HepG2 (cell line): ENCODE measurements around the gene CMTM4. TPM values are rescaled to one million over a fixed set of nuclear protein-coding genes. Genes with fewer than 3 reads are reported as not detected.

ENCODE experiments used
- ARID2 ChIP-seq: sonication (generic); formaldehyde crosslinking; IDR thresholded peaks from 2 replicates; pipeline ENCODE4 v1.8.1; 2022; ENCODE audit warnings: mild to moderate bottlenecking, missing genetic modification reagents, borderline replicate concordance
- DNMT1 ChIP-seq: sonication (generic); formaldehyde crosslinking; IDR thresholded peaks from 2 replicates; pipeline ENCODE4 v1.5.1; 2020; ENCODE audit warnings: mild to moderate bottlenecking, missing genetic modification reagents
- ETV5 ChIP-seq: IDR thresholded peaks from 2 replicates; pipeline ENCODE4 v1.6.1; 2018; ENCODE audit warnings: missing biosample characterization, missing genetic modification reagents, inconsistent platforms, borderline replicate concordance
- HOMEZ ChIP-seq: IDR thresholded peaks from 2 replicates; pipeline ENCODE4 v1.6.1; 2016; ENCODE audit warnings: low read depth
- JUN ChIP-seq: sonication (generic); formaldehyde crosslinking; IDR thresholded peaks from 2 replicates; pipeline ENCODE4 v1.4.0; 2020; ENCODE audit warnings: mild to moderate bottlenecking, missing genetic modification reagents
- KDM1A ChIP-seq: IDR thresholded peaks from 2 replicates; pipeline ENCODE4 v1.6.1; 2016; ENCODE audit warnings: missing compliant biosample characterization
- KDM2A ChIP-seq: sonication (generic); formaldehyde crosslinking; IDR thresholded peaks from 2 replicates; pipeline ENCODE4 v1.4.0; 2020; ENCODE audit warnings: low read depth, missing genetic modification reagents, borderline replicate concordance
- KMT2A ChIP-seq: sonication (generic); formaldehyde crosslinking; IDR thresholded peaks from 2 replicates; pipeline ENCODE4 v1.4.0; 2020; ENCODE audit warnings: missing genetic modification reagents
- RARA ChIP-seq: IDR thresholded peaks from 2 replicates; pipeline ENCODE4 v1.6.1; 2016; ENCODE audit warnings: missing genetic modification reagents, missing compliant biosample characterization
- RFXANK ChIP-seq: IDR thresholded peaks from 2 replicates; pipeline ENCODE4 v1.6.1; 2016
- SIX4 ChIP-seq: sonication (generic); formaldehyde crosslinking; IDR thresholded peaks from 2 replicates; pipeline ENCODE4 v1.4.0; 2020; ENCODE audit warnings: missing genetic modification reagents
- SMAD3 ChIP-seq: sonication (generic); formaldehyde crosslinking; IDR thresholded peaks from 2 replicates; pipeline ENCODE4 v1.4.0; 2020; ENCODE audit warnings: missing genetic modification reagents
- SRF ChIP-seq: IDR thresholded peaks from 2 replicates; pipeline ENCODE4 v1.6.1; 2011; ENCODE audit warnings: mild to moderate bottlenecking, low read depth, low read length, moderate library complexity
- TFDP1 ChIP-seq: IDR thresholded peaks from 2 replicates; pipeline ENCODE4 v1.6.1; 2016; ENCODE audit warnings: missing compliant biosample characterization, missing genetic modification reagents, borderline replicate concordance
- ZFP82 ChIP-seq: sonication (generic); formaldehyde crosslinking; IDR thresholded peaks from 2 replicates; pipeline ENCODE4 v1.5.1; 2020; ENCODE audit warnings: mild to moderate bottlenecking, missing genetic modification reagents, borderline replicate concordance
- ZNF205 ChIP-seq: IDR thresholded peaks from 2 replicates; pipeline ENCODE4 v1.6.1; 2018; ENCODE audit warnings: missing biosample characterization, missing genetic modification reagents
- ZNF282 ChIP-seq: fragments of 450-650 bp; IDR thresholded peaks from 2 replicates; pipeline ENCODE4 v1.6.1; 2018; ENCODE audit not compliant: partially characterized antibody
- ZNF468 ChIP-seq: sonication (generic); formaldehyde crosslinking; IDR thresholded peaks from 2 replicates; pipeline ENCODE4 v1.8.0; 2022; ENCODE audit warnings: mild to moderate bottlenecking, moderate library complexity, missing genetic modification reagents
- ZNF510 ChIP-seq: sonication (generic); formaldehyde crosslinking; IDR thresholded peaks from 2 replicates; pipeline ENCODE4 v1.4.0; 2020; ENCODE audit warnings: low read depth, mild to moderate bottlenecking, missing genetic modification reagents
- ZNF850 ChIP-seq: sonication (generic); formaldehyde crosslinking; conservative IDR thresholded peaks from 2 replicates; pipeline ENCODE4 v1.9.0; 2021; ENCODE audit warnings: mild to moderate bottlenecking, missing genetic modification reagents
- polyA plus RNA-seq, 8 experiments: library from polyadenylated mRNA; depleted of rRNA in 3 of 8; stranded (reverse) in 7 of 8; unstranded in 1 of 8; fragments of >200 nt; fragmentation: Illumina TruSeq in 4 of 8; extraction: Trizol in 4 of 8; gene quantifications; 2 replicates each; pipeline versions ENCODE4 v1.2.1 to v1.2.3, GENCODE V29; 2011 to 2016; ENCODE audit warnings: low read depth in 4 of 8, missing spikeins in 1 of 8, mixed read lengths in 1 of 8; ENCODE audit not compliant: insufficient read depth in 1 of 8
- total RNA-seq, 5 experiments: library from RNA; depleted of rRNA; stranded (reverse); fragments of >200 nt; fragmentation: Illumina TruSeq; extraction: Trizol; gene quantifications; 2 replicates each; pipeline ENCODE4 v1.2.3, GENCODE V29; 2016; ENCODE audit warnings: low read depth in 1 of 5
- TF ChIP-seq, protein P1 (sequence below): IDR thresholded peaks from 2 replicates; pipeline ENCODE4 v1.6.1; 2016; ENCODE audit warnings: control low read depth
- TF ChIP-seq, protein P2 (sequence below): IDR thresholded peaks from 2 replicates; pipeline ENCODE4 v1.6.1; 2016; ENCODE audit warnings: mild to moderate bottlenecking
- TF ChIP-seq, protein P3 (sequence below): sonication (generic); formaldehyde crosslinking; IDR thresholded peaks from 2 replicates; pipeline ENCODE4 v1.4.0; 2020; ENCODE audit warnings: mild to moderate bottlenecking, missing genetic modification reagents

CMTM4 gene
- total and polyA plus RNA-seq, 2 of the 13 experiments (the other 11 are each of a cell fraction or from before 2014, with no cell fraction given) = 32.0 to 36.3 TPM

DNA sequence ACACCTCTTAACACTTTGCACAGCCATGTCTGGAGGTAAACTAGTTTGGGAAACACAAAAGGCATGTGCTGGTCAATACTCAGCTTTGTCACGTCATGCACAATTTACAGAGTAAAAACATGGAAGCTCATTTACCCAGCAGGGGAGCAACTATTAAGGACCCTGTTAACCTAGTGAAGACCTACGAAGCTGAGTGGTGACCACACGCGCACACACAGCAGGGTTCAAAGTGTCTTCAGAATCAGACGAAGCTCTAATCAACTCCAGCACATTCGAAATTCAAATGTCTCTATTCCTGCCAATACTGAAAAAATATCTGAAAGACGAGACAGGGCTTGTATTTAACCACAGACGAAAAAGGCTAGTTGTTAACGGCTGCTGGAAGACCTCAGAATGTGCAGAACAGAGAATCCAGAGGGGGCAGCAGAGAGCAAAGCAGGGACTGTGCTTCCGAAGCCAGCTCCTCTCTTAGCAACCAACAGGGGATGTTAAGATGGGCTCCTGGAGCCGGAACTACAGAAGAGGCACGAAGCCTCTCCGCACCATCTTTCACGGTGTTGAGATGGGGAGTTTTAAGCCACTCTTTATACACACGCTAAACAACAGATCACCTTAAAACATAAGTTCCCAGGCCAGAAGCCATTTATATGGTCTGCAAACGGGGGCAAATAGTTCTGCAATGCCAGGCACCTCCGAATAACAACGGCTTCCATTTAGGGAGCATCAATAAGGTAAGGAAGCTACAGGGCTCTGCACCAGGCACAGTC lies 45.7 kb downstream of the CMTM4 start (continued):
- TF ChIP-seq SMAD3 (peak; percentile 71; the same call in 1 of the 2 replicates), SRF (no peak), ARID2 (CRISPR knock-in tag) (peak; percentile 62; the same call in 1 of the 2 replicates), HOMEZ (CRISPR knock-in tag) (peak; percentile 65; the same call in 1 of the 2 replicates), ZNF205 (CRISPR knock-in tag) (peak; percentile 36; the same call in 1 of the 2 replicates), SIX4 (CRISPR knock-in tag) (no peak), KDM2A (CRISPR knock-in tag) (peak; percentile 39; the same call in 1 of the 2 replicates), ZNF468 (CRISPR knock-in tag) (no peak), ETV5 (CRISPR knock-in tag) (peak; percentile 46; the same call in 1 of the 2 replicates), TFDP1 (CRISPR knock-in tag) (0 out of 2 replicates have a peak, but pooled peaks have one; percentile 26), ZFP82 (CRISPR knock-in tag) (no peak), ZNF282 (no peak), ZNF510 (0 out of 2 replicates have a peak, but pooled peaks have one; percentile 61), DNMT1 (CRISPR knock-in tag) (no peak), RARA (CRISPR knock-in tag) (0 out of 2 replicates have a peak, but pooled peaks have one; percentile 21), JUN (CRISPR knock-in tag) (no peak), RFXANK (0 out of 2 replicates have a peak, but pooled peaks have one; percentile 45), KDM1A (CRISPR knock-in tag) (no peak), KMT2A (CRISPR knock-in tag) (0 out of 2 replicates have a peak, but pooled peaks have one; percentile 55), ZNF850 (CRISPR knock-in tag) (no peak)
- TF ChIP-seq, protein P1, sequence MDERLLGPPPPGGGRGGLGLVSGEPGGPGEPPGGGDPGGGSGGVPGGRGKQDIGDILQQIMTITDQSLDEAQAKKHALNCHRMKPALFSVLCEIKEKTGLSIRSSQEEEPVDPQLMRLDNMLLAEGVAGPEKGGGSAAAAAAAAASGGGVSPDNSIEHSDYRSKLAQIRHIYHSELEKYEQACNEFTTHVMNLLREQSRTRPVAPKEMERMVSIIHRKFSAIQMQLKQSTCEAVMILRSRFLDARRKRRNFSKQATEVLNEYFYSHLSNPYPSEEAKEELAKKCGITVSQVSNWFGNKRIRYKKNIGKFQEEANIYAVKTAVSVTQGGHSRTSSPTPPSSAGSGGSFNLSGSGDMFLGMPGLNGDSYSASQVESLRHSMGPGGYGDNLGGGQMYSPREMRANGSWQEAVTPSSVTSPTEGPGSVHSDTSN (CRISPR knock-in tag) = no peak
- TF ChIP-seq, protein P2, sequence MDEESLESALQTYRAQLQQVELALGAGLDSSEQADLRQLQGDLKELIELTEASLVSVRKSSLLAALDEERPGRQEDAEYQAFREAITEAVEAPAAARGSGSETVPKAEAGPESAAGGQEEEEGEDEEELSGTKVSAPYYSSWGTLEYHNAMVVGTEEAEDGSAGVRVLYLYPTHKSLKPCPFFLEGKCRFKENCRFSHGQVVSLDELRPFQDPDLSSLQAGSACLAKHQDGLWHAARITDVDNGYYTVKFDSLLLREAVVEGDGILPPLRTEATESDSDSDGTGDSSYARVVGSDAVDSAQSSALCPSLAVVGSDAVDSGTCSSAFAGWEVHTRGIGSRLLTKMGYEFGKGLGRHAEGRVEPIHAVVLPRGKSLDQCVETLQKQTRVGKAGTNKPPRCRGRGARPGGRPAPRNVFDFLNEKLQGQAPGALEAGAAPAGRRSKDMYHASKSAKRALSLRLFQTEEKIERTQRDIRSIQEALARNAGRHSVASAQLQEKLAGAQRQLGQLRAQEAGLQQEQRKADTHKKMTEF (CRISPR knock-in tag) = 0 out of 2 replicates have a peak, but pooled peaks have one; percentile 44
- TF ChIP-seq, protein P3, sequence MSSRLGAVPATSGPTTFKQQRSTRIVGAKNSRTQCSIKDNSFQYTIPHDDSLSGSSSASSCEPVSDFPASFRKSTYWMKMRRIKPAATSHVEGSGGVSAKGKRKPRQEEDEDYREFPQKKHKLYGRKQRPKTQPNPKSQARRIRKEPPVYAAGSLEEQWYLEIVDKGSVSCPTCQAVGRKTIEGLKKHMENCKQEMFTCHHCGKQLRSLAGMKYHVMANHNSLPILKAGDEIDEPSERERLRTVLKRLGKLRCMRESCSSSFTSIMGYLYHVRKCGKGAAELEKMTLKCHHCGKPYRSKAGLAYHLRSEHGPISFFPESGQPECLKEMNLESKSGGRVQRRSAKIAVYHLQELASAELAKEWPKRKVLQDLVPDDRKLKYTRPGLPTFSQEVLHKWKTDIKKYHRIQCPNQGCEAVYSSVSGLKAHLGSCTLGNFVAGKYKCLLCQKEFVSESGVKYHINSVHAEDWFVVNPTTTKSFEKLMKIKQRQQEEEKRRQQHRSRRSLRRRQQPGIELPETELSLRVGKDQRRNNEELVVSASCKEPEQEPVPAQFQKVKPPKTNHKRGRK (CRISPR knock-in tag) = no peak
- TF ChIP-seq, all 625 proteins: peak for 69
